AG08396 (cell line): ENCODE measurements around the gene IFT27.

Experiments
- DNase-seq: peaks from one replicate; pipeline ENCODE4 v3.0.0; 2012; ENCODE audit warnings: low spot score, mixed read lengths

IFT27 gene

DNA sequence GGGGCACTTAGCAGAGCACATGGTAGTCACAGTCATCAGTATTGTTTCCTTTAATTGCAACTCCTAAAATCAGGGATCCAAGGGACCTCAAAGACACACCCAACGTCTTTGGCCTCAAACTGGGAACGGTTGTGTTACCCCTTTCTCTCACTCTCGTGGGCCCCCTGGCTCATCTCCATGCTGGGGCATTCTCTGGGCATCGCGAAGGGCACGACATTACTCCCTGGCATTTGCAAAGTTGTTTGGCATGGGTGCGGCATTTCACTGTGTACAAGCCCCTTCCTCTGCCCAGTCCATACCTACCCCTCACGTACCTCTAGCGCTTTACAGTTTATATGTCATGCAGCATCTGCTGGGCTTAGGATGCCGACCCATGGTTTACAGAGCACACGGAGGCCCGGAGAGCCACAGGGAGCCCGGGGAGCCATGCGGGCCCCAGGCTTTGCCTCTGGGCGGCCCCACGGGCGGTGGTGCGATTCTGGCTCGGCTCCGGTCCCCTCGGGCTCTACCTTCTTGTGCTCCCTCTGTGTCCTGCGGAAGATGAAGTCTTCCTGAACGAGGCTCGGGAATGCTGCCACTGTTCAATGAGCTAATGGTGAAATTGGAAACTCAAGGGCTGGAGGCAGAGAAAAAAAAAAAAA, 50.4 kb downstream of the IFT27 start:
- DNase-seq, result no peak

- no peak for DNase-seq
Observed at GRCh38 chr22:36724836-36725235, 51.1 kb downstream of the IFT27 start.

DNA sequence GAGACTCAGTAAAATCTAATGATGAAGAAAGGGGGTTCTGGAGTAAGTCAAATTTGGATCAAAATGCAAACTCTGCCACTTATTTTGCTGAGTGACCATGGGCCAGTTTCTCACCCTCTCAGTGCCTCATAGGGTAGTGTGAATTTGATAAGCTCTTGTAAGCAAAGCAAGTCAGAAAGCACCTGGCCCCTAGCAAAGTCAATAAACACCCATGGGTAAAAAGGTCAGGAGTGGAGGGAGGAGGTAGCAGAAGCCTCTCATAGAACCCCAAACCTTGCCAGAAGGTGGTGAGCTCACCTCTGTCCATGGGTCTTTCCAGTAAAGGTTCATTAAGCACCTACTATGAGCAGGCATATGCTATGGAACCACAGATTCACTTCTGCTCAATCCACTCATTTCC, 53.9 kb downstream of the IFT27 start:
- no peak for DNase-seq

GRCh38 chr22:36715647-36716046, 60.3 kb downstream of the IFT27 start:
- no peak for DNase-seq

GRCh38 chr22:36714110-36714509, 61.8 kb downstream of the IFT27 start:
- no peak for DNase-seq

DNA sequence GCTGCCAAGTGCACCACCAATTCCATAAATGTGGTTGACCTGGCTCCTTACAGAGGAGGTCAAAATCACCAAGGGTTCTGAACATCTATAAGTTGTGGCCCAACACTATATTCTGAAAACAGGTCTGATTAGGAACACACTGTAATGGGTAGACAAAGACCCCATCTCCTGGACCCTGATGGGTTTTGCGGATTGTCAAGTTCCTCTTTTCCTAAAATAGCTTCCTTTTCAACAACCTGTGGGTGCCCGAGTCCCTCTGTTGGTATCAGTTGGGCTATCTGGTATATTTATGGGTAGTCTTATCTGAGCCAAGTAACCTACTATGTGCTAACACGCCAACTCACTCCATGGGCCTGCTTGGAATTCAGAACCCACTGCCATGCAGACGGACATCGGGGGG, 62.5 kb downstream of the IFT27 start:
- no peak for DNase-seq
